HEK293 (cell line): ENCODE measurements around the gene MAL.

ENCODE experiments used
- CTCF ChIA-PET: fragments of 350-600 bp; formaldehyde crosslinking; extraction: SDS; loops from one replicate; lab custom pipeline; 2021; ENCODE audit warnings: antibody characterized with exemption; lab: Yijun Ruan, JAX
- POLR2A ChIA-PET: fragments of 300-600 bp; formaldehyde crosslinking; extraction: SDS; loops from one replicate; lab custom pipeline; 2020; ENCODE audit warnings: antibody characterized with exemption, inconsistent platforms; lab: Yijun Ruan, JAX
- H3K27ac ChIP-seq: fragments of 200-500 bp; sonication (Bioruptor generic); 2 replicates; pipeline ENCODE4 v1.5.1; 2014; ENCODE audit warnings: low read depth, low read length, control low read depth, inconsistent platforms; ENCODE audit errors: extremely low read depth
- H3K36me3 ChIP-seq, 2 experiments: fragments of 200-500 bp in 1 of 2; sonication (Bioruptor generic) in 1 of 2; 1 replicate in 1 of 2; 2 replicates in 1 of 2; pipeline ENCODE4 v1.5.1; 2014 to 2017; ENCODE audit warnings: inconsistent platforms in 2 of 2, low read length in 2 of 2; ENCODE audit not compliant: control insufficient read depth in 2 of 2, insufficient read depth in 1 of 2
- H3K4me1 ChIP-seq: fragments of 200-500 bp; sonication (Bioruptor generic); 2 replicates; pipeline ENCODE4 v1.5.1; 2014; ENCODE audit warnings: mild to moderate bottlenecking, low read length, inconsistent platforms; ENCODE audit not compliant: control insufficient read depth, insufficient read depth
- H3K4me3 ChIP-seq: 2 replicates; pipeline ENCODE4 v1.5.1; 2011; ENCODE audit warnings: low read depth, mild to moderate bottlenecking, control low read depth, low read length, moderate library complexity
- H3K9me3 ChIP-seq: fragments of 200-500 bp; sonication (Bioruptor generic); 2 replicates; pipeline ENCODE4 v1.5.1; 2014; ENCODE audit warnings: low read depth, low read length, inconsistent platforms; ENCODE audit not compliant: control insufficient read depth, insufficient read depth
- GLIS2 ChIP-seq: fragments of 450-650 bp; formaldehyde crosslinking; IDR thresholded peaks from 2 replicates; pipeline ENCODE4 v1.5.1; 2016; ENCODE audit warnings: missing biosample characterization, missing genetic modification characterization
- YY1 ChIP-seq: fragments of 450-650 bp; formaldehyde crosslinking; IDR thresholded peaks from 2 replicates; pipeline ENCODE4 v1.5.1; 2018; ENCODE audit warnings: missing biosample characterization, missing genetic modification characterization
- ZFHX2 ChIP-seq: fragments of 450-650 bp; formaldehyde crosslinking; conservative IDR thresholded peaks from 2 replicates; pipeline ENCODE4 v1.5.1; 2016; ENCODE audit warnings: missing biosample characterization, missing genetic modification characterization
- ZFP41 ChIP-seq: fragments of 450-650 bp; formaldehyde crosslinking; IDR thresholded peaks from 2 replicates; pipeline ENCODE4 v1.5.1; 2016; ENCODE audit warnings: missing biosample characterization, missing genetic modification characterization, borderline replicate concordance
- ZNF10 ChIP-seq: fragments of 450-650 bp; formaldehyde crosslinking; IDR thresholded peaks from 2 replicates; pipeline ENCODE4 v1.5.1; 2017; ENCODE audit warnings: missing biosample characterization, missing genetic modification characterization
- ZNF112 ChIP-seq: fragments of 450-650 bp; formaldehyde crosslinking; IDR thresholded peaks from 2 replicates; pipeline ENCODE4 v1.5.0; 2017; ENCODE audit warnings: missing biosample characterization, missing genetic modification characterization
- ZNF184 ChIP-seq: fragments of 450-650 bp; IDR thresholded peaks from 2 replicates; pipeline ENCODE4 v1.5.1; 2018; ENCODE audit warnings: missing biosample characterization, mild to moderate bottlenecking, missing genetic modification characterization
- ZNF214 ChIP-seq: fragments of 450-650 bp; formaldehyde crosslinking; IDR thresholded peaks from 2 replicates; pipeline ENCODE4 v1.5.1; 2017; ENCODE audit warnings: missing biosample characterization, mild to moderate bottlenecking, missing genetic modification characterization, borderline replicate concordance
- ZNF221 ChIP-seq: fragments of 450-650 bp; formaldehyde crosslinking; IDR thresholded peaks from 2 replicates; pipeline ENCODE4 v1.5.1; 2017; ENCODE audit warnings: missing biosample characterization, missing genetic modification characterization, borderline replicate concordance
- ZNF350 ChIP-seq: fragments of 450-650 bp; formaldehyde crosslinking; IDR thresholded peaks from 2 replicates; pipeline ENCODE4 v1.5.0; 2017; ENCODE audit warnings: missing biosample characterization, mild to moderate bottlenecking, missing genetic modification characterization
- ZNF394 ChIP-seq: fragments of 450-650 bp; formaldehyde crosslinking; IDR thresholded peaks from 2 replicates; pipeline ENCODE4 v1.5.1; 2016; ENCODE audit warnings: missing biosample characterization, missing genetic modification characterization, mild to moderate bottlenecking, moderate library complexity, borderline replicate concordance
- ZNF510 ChIP-seq: fragments of 450-650 bp; formaldehyde crosslinking; IDR thresholded peaks from 2 replicates; pipeline ENCODE4 v1.5.1; 2018; ENCODE audit warnings: mild to moderate bottlenecking, missing genetic modification characterization, missing biosample characterization; ENCODE audit not compliant: insufficient replicate concordance
- ZNF707 ChIP-seq: fragments of 450-650 bp; formaldehyde crosslinking; IDR thresholded peaks from 2 replicates; pipeline ENCODE4 v1.5.1; 2016; ENCODE audit warnings: missing biosample characterization, missing genetic modification characterization
- ZNF830 ChIP-seq: fragments of 450-650 bp; IDR thresholded peaks from 2 replicates; pipeline ENCODE4 v1.5.0; 2018; ENCODE audit warnings: missing biosample characterization, missing genetic modification characterization, low read depth, mild to moderate bottlenecking, moderate library complexity
- TF ChIP-seq, protein P1 (sequence below): fragments of 450-650 bp; formaldehyde crosslinking; IDR thresholded peaks from 2 replicates; pipeline ENCODE4 v1.5.1; 2017; ENCODE audit warnings: missing biosample characterization, missing genetic modification characterization

The MAL gene

DNA sequence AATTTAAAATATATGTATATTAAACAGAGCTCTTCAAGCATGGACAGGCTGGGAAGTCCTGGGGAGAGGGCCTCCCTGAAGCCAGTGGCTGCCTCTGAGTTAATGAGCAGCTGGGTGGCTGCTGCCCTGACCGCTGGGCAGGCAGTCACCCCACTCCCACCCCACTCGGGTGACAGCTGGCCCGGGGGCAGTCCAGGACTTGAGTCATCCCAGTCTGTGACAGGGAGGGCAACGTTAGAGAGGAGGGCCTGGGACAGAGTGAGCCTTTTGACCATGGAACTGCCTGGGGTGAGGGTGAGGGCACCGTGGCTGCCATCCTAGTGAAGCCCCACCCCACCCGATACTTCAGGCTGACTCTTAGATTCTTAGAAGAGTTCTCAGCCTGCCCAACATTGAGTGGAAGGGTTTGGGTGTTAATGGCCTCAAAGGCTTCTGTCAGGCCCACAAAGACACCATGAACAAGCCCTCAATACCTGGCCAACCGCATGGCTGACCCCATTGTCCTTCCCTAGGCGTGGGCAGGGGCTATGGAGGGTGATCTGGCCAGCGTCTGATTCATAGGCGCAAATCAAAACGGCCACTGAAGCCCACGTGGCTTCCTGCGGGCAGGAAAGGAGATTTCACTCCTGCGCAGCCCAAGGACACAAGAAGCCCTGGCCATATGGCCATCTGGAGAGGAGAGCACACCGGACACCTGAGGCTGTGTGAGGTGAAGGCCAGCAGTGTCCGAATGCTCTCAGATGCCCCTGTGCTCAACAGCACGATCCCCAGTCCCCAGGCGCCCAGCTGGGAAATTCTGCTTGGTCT lies 48.6 kb downstream of the MAL start (continued):
- no peak for TF ChIP-seq ZNF830 (tag by site-specific recombination)
- no peak for TF ChIP-seq YY1 (tag by site-specific recombination)
- no peak for TF ChIP-seq ZNF214 (tag by site-specific recombination)
- TF ChIP-seq ZNF112 (tag by site-specific recombination): no peak
- TF ChIP-seq, protein P1, sequence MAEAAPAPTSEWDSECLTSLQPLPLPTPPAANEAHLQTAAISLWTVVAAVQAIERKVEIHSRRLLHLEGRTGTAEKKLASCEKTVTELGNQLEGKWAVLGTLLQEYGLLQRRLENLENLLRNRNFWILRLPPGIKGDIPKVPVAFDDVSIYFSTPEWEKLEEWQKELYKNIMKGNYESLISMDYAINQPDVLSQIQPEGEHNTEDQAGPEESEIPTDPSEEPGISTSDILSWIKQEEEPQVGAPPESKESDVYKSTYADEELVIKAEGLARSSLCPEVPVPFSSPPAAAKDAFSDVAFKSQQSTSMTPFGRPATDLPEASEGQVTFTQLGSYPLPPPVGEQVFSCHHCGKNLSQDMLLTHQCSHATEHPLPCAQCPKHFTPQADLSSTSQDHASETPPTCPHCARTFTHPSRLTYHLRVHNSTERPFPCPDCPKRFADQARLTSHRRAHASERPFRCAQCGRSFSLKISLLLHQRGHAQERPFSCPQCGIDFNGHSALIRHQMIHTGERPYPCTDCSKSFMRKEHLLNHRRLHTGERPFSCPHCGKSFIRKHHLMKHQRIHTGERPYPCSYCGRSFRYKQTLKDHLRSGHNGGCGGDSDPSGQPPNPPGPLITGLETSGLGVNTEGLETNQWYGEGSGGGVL (tag by site-specific recombination): no peak
- TF ChIP-seq ZNF707 (tag by site-specific recombination): no peak
- no peak for TF ChIP-seq ZNF10 (tag by site-specific recombination)
- TF ChIP-seq ZFP41 (tag by site-specific recombination): no peak
- no peak for TF ChIP-seq ZNF184 (tag by site-specific recombination)
- no peak for TF ChIP-seq ZFHX2 (tag by site-specific recombination)
- no peak for TF ChIP-seq ZNF510 (tag by site-specific recombination)

GRCh38 chr2:95074663-95075439 lies 49.3 kb downstream of the MAL start:
- H3K9me3 ChIP-seq: no peaks in the 10 kb centered on the region
- POLR2A ChIA-PET: no interaction called here
- H3K36me3 ChIP-seq: no peaks in the 10 kb centered on the region
- no peak overlapping the region for H3K4me3 ChIP-seq
- no peaks in the 10 kb centered on the region for H3K4me1 ChIP-seq
- no peak overlapping the region for H3K27ac ChIP-seq
- TF ChIP-seq ZNF221 (tag by site-specific recombination): no peak
- CTCF ChIA-PET: interaction anchor here (1.5 to 1.8 kb wide), 4 partner anchors 9 to 41 kb away, joined by 4 to 9 read pairs (median 6); no protein-coding TSS in a partner anchor

DNA sequence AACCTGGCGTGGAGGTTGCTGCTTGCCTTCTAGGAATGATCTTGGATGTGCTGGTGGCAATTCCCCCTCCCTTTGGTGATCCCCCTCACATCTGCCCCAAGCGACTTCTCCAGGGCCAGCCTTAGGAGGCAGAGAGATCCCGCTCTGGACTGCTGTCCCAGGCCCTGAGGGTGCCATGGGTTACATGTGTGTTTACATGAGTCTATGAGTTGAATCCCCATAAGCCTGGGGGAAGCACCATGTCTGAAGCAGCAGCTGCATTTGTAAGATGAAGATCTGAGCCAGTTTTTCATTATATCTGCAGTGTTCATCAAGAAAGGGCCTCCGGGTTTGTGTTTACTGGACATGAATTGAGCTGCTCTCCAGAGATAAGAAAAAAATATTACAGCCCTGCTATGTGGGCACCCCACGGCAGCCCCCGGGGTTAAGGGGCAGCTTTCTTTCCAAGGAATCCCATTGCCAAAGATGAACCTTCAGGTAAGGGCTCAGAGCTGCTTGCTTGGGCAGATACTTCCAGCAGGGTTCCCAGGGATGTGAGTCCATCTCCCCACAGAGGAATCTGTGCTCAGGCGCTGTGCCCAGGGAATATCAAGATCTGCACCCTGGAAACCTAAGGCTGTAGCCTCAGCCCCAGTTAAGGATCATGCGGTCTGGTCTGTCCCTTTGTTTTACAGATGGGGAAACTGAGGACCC lies 50.1 kb downstream of the MAL start:
- CTCF ChIA-PET: interaction anchor here (1.5 to 5.4 kb wide), 4 partner anchors 11 to 53 kb away, joined by 5 to 59 read pairs (median 8); no protein-coding TSS in a partner anchor
- H3K27ac ChIP-seq: no peak overlapping the region
- no peak overlapping the region for H3K4me3 ChIP-seq
- POLR2A ChIA-PET: no interaction called here
- no peaks in the 10 kb centered on the region for H3K4me1 ChIP-seq
- no peaks in the 10 kb centered on the region for H3K36me3 ChIP-seq
- H3K9me3 ChIP-seq: no peaks in the 10 kb centered on the region
- TF ChIP-seq ZNF394 (tag by site-specific recombination) (no peak), ZNF350 (no peak), GLIS2 (tag by site-specific recombination) (no peak)
- TF ChIP-seq, all 188 proteins: peak for 0
